Fibroblast of skin of left biceps (primary cell): ENCODE results near the gene FBXL16.

Experiments
- DNase-seq, 2 experiments: peaks; one replicate each; pipeline ENCODE4 v3.0.0-alpha.2; 2013; ENCODE audit warnings: low read depth in 2 of 2

Gene FBXL16

GRCh38 chr16:643050-643368 is 62.6 kb downstream of the FBXL16 start:
- no peak for DNase-seq
